Thyroid gland (tissue), 4 donors: Measurements from ENCODE around the gene SPRR2D. TPM values are rescaled to one million over a fixed set of nuclear protein-coding genes. Genes with fewer than 3 reads are reported as not detected.
"Not testable (repeated sequence)": the region's sequence is repeated elsewhere in the genome, so short reads cannot be mapped to it uniquely, and the experiment has no call there.

ENCODE experiments used
- DNase-seq, 2 donors: peaks; one replicate each; pipeline ENCODE4 v3.0.0-alpha.2; 2019
- H3K27ac ChIP-seq, 3 donors: fragments of 200-600 bp; sonication (generic); 1 replicate in 2 of 3; 2 replicates in 1 of 3; pipeline ENCODE4 v1.5.1; 2016 to 2019; ENCODE audit warnings: mild to moderate bottlenecking in 1 of 3, moderate library complexity in 1 of 3
- H3K27me3 ChIP-seq: fragments of 200-600 bp; sonication (generic); one replicate; pipeline ENCODE4 v1.5.1; 2019
- H3K36me3 ChIP-seq, 2 donors: fragments of 200-600 bp; sonication (generic); one replicate each; pipeline ENCODE4 v1.5.1; 2016 to 2019
- H3K4me1 ChIP-seq, 2 donors: fragments of 200-600 bp; sonication (generic); one replicate each; pipeline ENCODE4 v1.5.1; 2017 to 2019
- H3K4me3 ChIP-seq, 3 donors: fragments of 200-600 bp; sonication (generic); replicated peaks in 1 of 3; 1 replicate in 2 of 3; 2 replicates in 1 of 3; pipeline ENCODE4 v1.5.1; 2016; ENCODE audit warnings: mild to moderate bottlenecking in 1 of 3
- H3K9me3 ChIP-seq: fragments of 200-600 bp; sonication (generic); one replicate; pipeline ENCODE4 v1.5.1; 2017
- POLR2A ChIP-seq, 2 donors: fragments of 450-650 bp; IDR thresholded peaks; one replicate each; pipeline ENCODE4 v1.6.1; 2017; ENCODE audit warnings: antibody characterized with exemption in 2 of 2, mild to moderate bottlenecking in 2 of 2, moderate library complexity in 1 of 2
- WGBS, 2 donors: methylation state at CpG; one replicate each; pipeline ENCODE4 v1.1.5; 2017; 5-methylcytosine and 5-hydroxymethylcytosine counted together
- intact Hi-C: fragments of 100-400 bp; cut with DNase I; formaldehyde crosslinking; loops from one replicate; pipeline ENCODE4 v1.15.1; 2023
- total RNA-seq, 4 donors: library from RNA; depleted of rRNA; stranded (reverse); fragments of >200 nt; gene quantifications; one replicate each; pipeline ENCODE4 v1.2.3, GENCODE V29; 2016
- TF ChIP-seq, protein P1 (sequence below), 6 experiments: fragments of 200-600 bp in 3 of 6; fragments of 450-650 bp in 3 of 6; sonication (generic) in 3 of 6; IDR thresholded peaks; one replicate each; pipeline ENCODE4 v1.5.1; 2016 to 2019; ENCODE audit warnings: antibody characterized with exemption in 6 of 6, mild to moderate bottlenecking in 2 of 6, inconsistent platforms in 1 of 6, moderate library complexity in 1 of 6

SPRR2D gene
- total RNA-seq, 4 donors from 2014 or later, result not detected

DNA sequence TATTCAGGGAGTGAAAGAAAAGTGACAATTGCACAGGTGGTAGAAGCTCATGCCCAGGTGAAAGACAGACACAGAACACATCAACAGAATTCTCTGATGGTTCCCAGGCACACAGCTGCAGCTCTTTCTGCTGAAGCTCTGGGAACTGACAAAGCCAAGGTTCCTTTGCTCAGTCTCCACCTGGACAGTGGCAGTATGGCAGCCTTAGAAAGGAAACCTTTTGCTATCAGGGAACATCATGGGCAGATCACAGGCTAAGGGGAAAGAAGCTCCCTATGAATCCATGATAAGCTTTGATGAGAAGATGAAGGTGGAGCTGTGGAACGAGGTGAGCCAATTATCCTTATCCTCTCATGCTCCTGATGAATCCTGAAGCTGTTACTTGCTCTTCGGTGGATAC lies 29.3 kb upstream of the SPRR2D start:
- intact Hi-C loops, result no loop called here
- no peaks in the 10 kb centered on the region for H3K36me3 ChIP-seq
- H3K9me3 ChIP-seq, result no peaks in the 10 kb centered on the region
- no peak for DNase-seq
- H3K4me3 ChIP-seq, result no peak overlapping the region
- no peak overlapping the region for H3K27ac ChIP-seq
- WGBS, 2 donors, result 68 to 86% methylated on average over 2 of the region's 2 CpGs
- no peaks in the 10 kb centered on the region for H3K27me3 ChIP-seq
- no peaks in the 10 kb centered on the region for H3K4me1 ChIP-seq
- TF ChIP-seq, protein P1, sequence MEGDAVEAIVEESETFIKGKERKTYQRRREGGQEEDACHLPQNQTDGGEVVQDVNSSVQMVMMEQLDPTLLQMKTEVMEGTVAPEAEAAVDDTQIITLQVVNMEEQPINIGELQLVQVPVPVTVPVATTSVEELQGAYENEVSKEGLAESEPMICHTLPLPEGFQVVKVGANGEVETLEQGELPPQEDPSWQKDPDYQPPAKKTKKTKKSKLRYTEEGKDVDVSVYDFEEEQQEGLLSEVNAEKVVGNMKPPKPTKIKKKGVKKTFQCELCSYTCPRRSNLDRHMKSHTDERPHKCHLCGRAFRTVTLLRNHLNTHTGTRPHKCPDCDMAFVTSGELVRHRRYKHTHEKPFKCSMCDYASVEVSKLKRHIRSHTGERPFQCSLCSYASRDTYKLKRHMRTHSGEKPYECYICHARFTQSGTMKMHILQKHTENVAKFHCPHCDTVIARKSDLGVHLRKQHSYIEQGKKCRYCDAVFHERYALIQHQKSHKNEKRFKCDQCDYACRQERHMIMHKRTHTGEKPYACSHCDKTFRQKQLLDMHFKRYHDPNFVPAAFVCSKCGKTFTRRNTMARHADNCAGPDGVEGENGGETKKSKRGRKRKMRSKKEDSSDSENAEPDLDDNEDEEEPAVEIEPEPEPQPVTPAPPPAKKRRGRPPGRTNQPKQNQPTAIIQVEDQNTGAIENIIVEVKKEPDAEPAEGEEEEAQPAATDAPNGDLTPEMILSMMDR (IDR thresholded peaks at IDR 0.05), result no peak
- no peak for TF ChIP-seq POLR2A (IDR thresholded peaks at IDR 0.05)

- Histone ChIP-seq H3K4me1 (no peaks in the 10 kb centered on the region), H3K4me3 (no peak overlapping the region), H3K27ac (no peak overlapping the region), H3K9me3 (no peaks in the 10 kb centered on the region), H3K36me3 (no peaks in the 10 kb centered on the region), H3K27me3 (no peaks in the 10 kb centered on the region)
- WGBS, 2 donors, result 71 to 82% methylated on average over 6 of the region's 6 CpGs
- no peak for DNase-seq
- intact Hi-C loops, result no loop called here
- TF ChIP-seq POLR2A (IDR thresholded peaks at IDR 0.05), result no peak
- TF ChIP-seq, protein P1 (IDR thresholded peaks at IDR 0.05), result no peak
These were observed 18.2 kb upstream of the SPRR2D start for GRCh38 chr1:153058826-153059784.

GRCh38 chr1:153058154-153058553 lies 17.2 kb upstream of the SPRR2D start:
- Histone ChIP-seq H3K4me1 (no peaks in the 10 kb centered on the region), H3K4me3 (no peak overlapping the region), H3K27me3 (no peaks in the 10 kb centered on the region), H3K9me3 (no peaks in the 10 kb centered on the region), H3K27ac (no peak overlapping the region), H3K36me3 (no peaks in the 10 kb centered on the region)
- TF ChIP-seq, protein P1 (IDR thresholded peaks at IDR 0.05), result no peak
- no peak for TF ChIP-seq POLR2A (IDR thresholded peaks at IDR 0.05)
- no peak for DNase-seq
- intact Hi-C loops, result no loop called here
- WGBS, 2 donors, result 55 to 64% methylated on average over 2 of the region's 2 CpGs

- no peak within 1 kb of the TSS for H3K4me3 ChIP-seq
- H3K4me1 ChIP-seq, result no peaks in the 10 kb centered on the region
- intact Hi-C loops, result no loop called here
- H3K27me3 ChIP-seq, result no peaks in the 10 kb centered on the region
- 47 to 64% methylated on average over 2 of the region's 2 CpGs for WGBS, 2 donors
- DNase-seq, result no peak
- no peak within 1 kb of the TSS for H3K27ac ChIP-seq
- TF ChIP-seq, protein P1 (IDR thresholded peaks at IDR 0.05), result no peak
- no peak for TF ChIP-seq POLR2A (IDR thresholded peaks at IDR 0.05)
- H3K9me3 ChIP-seq, result no peaks in the 10 kb centered on the region
- no peaks in the 10 kb centered on the region for H3K36me3 ChIP-seq
These were observed 16.5 kb upstream of the SPRR2D start, which contains the start of gene SPRR2A for GRCh38 chr1:153057375-153057774. Gene SPRR2A, minus strand, starts transcription at chr1:153057512. Its CDS starts 777 bp downstream, at chr1:153056735.

DNA sequence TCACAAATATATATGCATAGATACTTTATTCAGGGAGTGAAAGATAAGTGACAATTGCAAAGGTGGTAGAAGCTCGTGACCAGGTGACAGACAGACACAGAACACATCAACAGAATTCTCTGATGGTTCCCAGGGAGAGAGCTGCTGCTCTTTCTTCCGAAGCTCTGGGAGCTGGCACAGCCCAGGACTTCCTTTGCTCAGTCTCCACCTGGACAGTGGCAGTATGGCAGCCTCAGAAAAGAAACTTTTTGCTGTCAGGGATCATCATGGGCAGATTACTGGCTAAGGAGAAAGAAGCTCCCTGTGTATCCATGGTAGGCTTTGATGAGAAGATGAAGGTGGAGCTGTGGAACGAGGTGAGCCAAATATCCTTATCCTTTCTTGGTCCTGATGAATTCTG lies 15.2 kb upstream of the SPRR2D start:
- H3K4me3 ChIP-seq, H3K4me1 ChIP-seq, H3K36me3 ChIP-seq, H3K9me3 ChIP-seq, H3K27ac ChIP-seq, H3K27me3 ChIP-seq, DNase-seq, intact Hi-C loops: not testable (repeated sequence)
- WGBS, 2 donors, result 65 to 67% methylated on average over 3 of the region's 3 CpGs
